H9 (cell line): ENCODE measurements around the gene EXOG. TPM values are rescaled to one million over a fixed set of nuclear protein-coding genes. Genes with fewer than 3 reads are reported as not detected.
A peak's percentile ranks its signal among the peaks of the same experiment; 100 is the strongest.

Experiments used
- DNase-seq: peaks from one replicate; pipeline ENCODE4 v3.0.0-alpha.2; 2017
- H2AFZ ChIP-seq: one replicate; pipeline ENCODE4 v1.6.1; 2013; ENCODE audit warnings: mild to moderate bottlenecking, low read length, control low read depth, moderate library complexity
- H2AK5ac ChIP-seq: 2 replicates; pipeline ENCODE4 v1.6.1; 2013; ENCODE audit warnings: low read length, control low read depth, mixed read lengths; ENCODE audit not compliant: insufficient read length
- H2BK120ac ChIP-seq: one replicate; pipeline ENCODE4 v1.6.1; 2013; ENCODE audit warnings: low read depth, mild to moderate bottlenecking, low read length, control low read depth, inconsistent platforms; ENCODE audit not compliant: poor library complexity, severe bottlenecking
- H2BK12ac ChIP-seq: 2 replicates; pipeline ENCODE4 v1.6.1; 2013; ENCODE audit warnings: low read length, control low read depth, mixed read lengths, low read depth; ENCODE audit not compliant: insufficient read length
- H2BK15ac ChIP-seq: 2 replicates; pipeline ENCODE4 v1.6.1; 2013; ENCODE audit warnings: low read depth, low read length, control low read depth
- H2BK20ac ChIP-seq: one replicate; pipeline ENCODE4 v1.6.1; 2013; ENCODE audit warnings: low read depth, mild to moderate bottlenecking, low read length, control low read depth, inconsistent platforms; ENCODE audit not compliant: poor library complexity, severe bottlenecking
- H2BK5ac ChIP-seq: 2 replicates; pipeline ENCODE4 v1.6.1; 2013; ENCODE audit warnings: low read length, control low read depth, mixed read lengths; ENCODE audit not compliant: insufficient read length
- H3K14ac ChIP-seq: 2 replicates; pipeline ENCODE4 v1.6.1; 2013; ENCODE audit warnings: low read length, control low read depth; ENCODE audit not compliant: insufficient read depth
- H3K18ac ChIP-seq: 2 replicates; pipeline ENCODE4 v1.6.1; 2013; ENCODE audit warnings: low read depth, mild to moderate bottlenecking, mixed read lengths, low read length, control low read depth; ENCODE audit not compliant: insufficient read length
- H3K23ac ChIP-seq: 2 replicates; pipeline ENCODE4 v1.6.1; 2013; ENCODE audit warnings: low read length, control low read depth, mixed read lengths, low read depth; ENCODE audit not compliant: insufficient read length
- H3K23me2 ChIP-seq: 2 replicates; pipeline ENCODE4 v1.6.1; 2013; ENCODE audit warnings: low read depth, mild to moderate bottlenecking, mixed read lengths, low read length, control low read depth; ENCODE audit not compliant: insufficient read length, poor library complexity, severe bottlenecking
- H3K27ac ChIP-seq: 2 replicates; pipeline ENCODE4 v1.5.1; 2013; ENCODE audit warnings: low read length, control low read depth, mixed read lengths, low read depth; ENCODE audit not compliant: insufficient read length
- H3K27me3 ChIP-seq: 2 replicates; pipeline ENCODE4 v1.6.1; 2013; ENCODE audit warnings: low read length, control low read depth, inconsistent platforms; ENCODE audit not compliant: insufficient read depth
- H3K4ac ChIP-seq: 2 replicates; pipeline ENCODE4 v1.6.1; 2013; ENCODE audit warnings: low read depth, mild to moderate bottlenecking, control low read depth, inconsistent platforms, low read length, moderate library complexity
- H3K4me1 ChIP-seq: 2 replicates; pipeline ENCODE4 v1.6.1; 2013; ENCODE audit warnings: low read length, control low read depth, inconsistent platforms; ENCODE audit not compliant: insufficient read depth
- H3K4me2 ChIP-seq: 2 replicates; pipeline ENCODE4 v1.6.1; 2013; ENCODE audit warnings: low read length, control low read depth, mixed read lengths; ENCODE audit not compliant: insufficient read length, insufficient read depth
- H3K56ac ChIP-seq: 2 replicates; pipeline ENCODE4 v1.6.1; 2013; ENCODE audit warnings: low read depth, mild to moderate bottlenecking, mixed read lengths, low read length, control low read depth; ENCODE audit not compliant: insufficient read length
- H3K79me1 ChIP-seq: 2 replicates; pipeline ENCODE4 v1.6.1; 2013; ENCODE audit warnings: low read depth, mild to moderate bottlenecking, moderate library complexity, low read length, control low read depth, inconsistent platforms; ENCODE audit not compliant: insufficient read depth, poor library complexity, severe bottlenecking
- H3K79me2 ChIP-seq: 2 replicates; pipeline ENCODE4 v1.6.1; 2013; ENCODE audit warnings: low read length, control low read depth, inconsistent platforms; ENCODE audit not compliant: insufficient read depth
- H3K9ac ChIP-seq: 2 replicates; pipeline ENCODE4 v1.6.1; 2013; ENCODE audit warnings: low read length, control low read depth, mixed read lengths; ENCODE audit not compliant: insufficient read length; ENCODE audit errors: extremely low read depth
- H3K9me3 ChIP-seq: one replicate; pipeline ENCODE4 v1.6.1; 2013; ENCODE audit warnings: low read depth, low read length, inconsistent platforms; ENCODE audit not compliant: control insufficient read depth
- H3T11ph ChIP-seq: one replicate; pipeline ENCODE4 v1.6.1; 2013; ENCODE audit warnings: mild to moderate bottlenecking, low read length, control low read depth, inconsistent platforms
- H4K20me1 ChIP-seq: one replicate; pipeline ENCODE4 v1.6.1; 2013; ENCODE audit not compliant: control insufficient read depth, insufficient read length, insufficient read depth
- H4K5ac ChIP-seq: 2 replicates; pipeline ENCODE4 v1.6.1; 2013; ENCODE audit warnings: low read depth, mild to moderate bottlenecking, mixed read lengths, low read length, control low read depth; ENCODE audit not compliant: insufficient read length
- H4K8ac ChIP-seq: replicated peaks from 2 replicates; pipeline ENCODE4 v1.6.1; 2013; ENCODE audit warnings: low read length, control low read depth, mixed read lengths, low read depth; ENCODE audit not compliant: insufficient read length
- H4K91ac ChIP-seq: 2 replicates; pipeline ENCODE4 v1.6.1; 2013; ENCODE audit warnings: low read depth, mild to moderate bottlenecking, moderate library complexity, mixed read lengths, low read length, control low read depth; ENCODE audit not compliant: insufficient read length
- H3K27ac Mint-ChIP-seq, 3 experiments: 2 replicates in 2 of 3; 3 replicates in 1 of 3; pipeline ENCODE4 v1.8.0; 2020 to 2021; ENCODE audit warnings: mixed read lengths in 3 of 3, mild to moderate bottlenecking in 1 of 3, moderate library complexity in 1 of 3
- H3K27me3 Mint-ChIP-seq: 2 replicates; pipeline ENCODE4 v1.8.0; 2021; ENCODE audit warnings: low read depth, mild to moderate bottlenecking, moderate library complexity, mixed read lengths
- H3K36me3 Mint-ChIP-seq, 3 experiments: 2 replicates in 2 of 3; 3 replicates in 1 of 3; pipeline ENCODE4 v1.8.0; 2020 to 2021; ENCODE audit warnings: low read depth in 3 of 3, mixed read lengths in 3 of 3; ENCODE audit not compliant: insufficient read depth in 1 of 3
- H3K4me1 Mint-ChIP-seq, 2 experiments: 2 replicates each; pipeline ENCODE4 v1.8.0; 2020; ENCODE audit warnings: mixed read lengths in 2 of 2
- H3K4me3 Mint-ChIP-seq, 2 experiments: 2 replicates in 1 of 2; 3 replicates in 1 of 2; pipeline ENCODE4 v1.8.0; 2020 to 2021; ENCODE audit warnings: mild to moderate bottlenecking in 2 of 2, mixed read lengths in 2 of 2, moderate library complexity in 1 of 2
- H3K9me3 Mint-ChIP-seq, 2 experiments: 2 replicates in 1 of 2; 3 replicates in 1 of 2; pipeline ENCODE4 v1.8.0; 2020; ENCODE audit warnings: mild to moderate bottlenecking in 2 of 2, mixed read lengths in 2 of 2, moderate library complexity in 1 of 2
- CTCF ChIP-seq: fragments of 200-600 bp; sonication (generic); conservative IDR thresholded peaks from 3 replicates; pipeline ENCODE4 v1.8.0; 2021; ENCODE audit warnings: antibody characterized with exemption, mild to moderate bottlenecking
- WGBS: extraction: QIAGEN DNeasy Blood & Tissue Kit; methylation state at CpG from one replicate; pipeline ENCODE4 v1.1.7; 2013; ENCODE audit warnings: missing lambda C conversion rate, low lambda C conversion rate, mixed read lengths; ENCODE audit not compliant: insufficient read length; ENCODE audit errors: extremely low coverage; 5-methylcytosine and 5-hydroxymethylcytosine counted together
- total RNA-seq: library from RNA; stranded (reverse); gene quantifications from 2 replicates; pipeline ENCODE4 v1.2.1, GENCODE V29; 2021

Gene EXOG
- total RNA-seq, 1 experiment from 2014 or later, result 14.1 TPM

DNA sequence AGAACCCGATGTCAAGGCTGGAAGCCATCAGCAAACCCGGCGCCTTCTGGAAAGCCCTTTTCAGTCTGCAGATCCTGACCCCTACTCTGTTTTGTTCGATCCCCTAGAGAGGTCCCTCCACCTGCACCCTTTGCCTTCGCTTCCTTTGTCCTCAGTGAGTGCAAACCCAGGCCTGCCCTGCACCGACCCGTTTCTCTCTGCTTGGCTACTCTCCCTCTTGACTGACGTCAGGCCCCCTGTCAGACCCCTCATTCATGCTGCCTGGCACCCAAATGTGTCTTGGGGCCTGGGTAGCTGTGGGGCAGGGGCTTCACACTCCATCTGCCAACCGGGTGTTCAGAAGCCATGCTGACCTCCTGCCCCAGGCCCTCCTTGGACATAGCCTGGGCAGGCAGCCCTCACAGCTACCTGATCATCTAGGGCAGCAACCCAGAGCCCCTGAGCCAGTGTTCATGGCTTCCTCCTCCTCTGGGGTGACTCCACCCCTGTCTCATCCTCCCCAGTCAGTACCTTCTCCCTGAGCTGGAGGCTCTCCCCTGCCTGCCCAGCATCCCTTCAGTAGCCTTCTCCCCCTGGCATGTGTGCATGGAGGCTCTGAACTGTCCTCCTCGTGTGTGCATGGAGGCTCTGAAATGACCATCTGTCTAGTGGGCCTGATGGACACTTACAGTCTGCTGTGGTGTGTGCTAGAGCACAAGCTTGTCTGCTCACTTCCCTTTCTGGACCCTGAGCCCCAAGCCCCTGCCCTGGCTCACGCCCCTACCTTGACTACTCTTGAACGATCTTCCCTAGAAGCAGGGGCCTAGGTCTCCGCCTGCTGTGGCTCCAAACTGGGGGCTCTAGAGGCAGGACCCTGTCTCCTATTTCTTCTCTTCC lies 69.4 kb downstream of the EXOG start:
- H4K5ac ChIP-seq, result no peak overlapping the region
- 0 out of 5 replicates have a peak overlapping the region, but pooled peaks of 1 of the 2 experiments have one; percentile 3 for H3K4me3 Mint-ChIP-seq
- H3K9me3 Mint-ChIP-seq, result no peaks in the 10 kb centered on the region
- H4K8ac ChIP-seq, result no peak overlapping the region
- H3K9me3 ChIP-seq, result no peaks in the 10 kb centered on the region
- H3K4me1 Mint-ChIP-seq, result 0 out of 4 replicates have a peak, but pooled peaks cover 0 to 2% of the 10 kb centered on the region in 2 experiments
- no peaks in the 10 kb centered on the region for H3K27me3 ChIP-seq
- H2BK5ac ChIP-seq, result no peak overlapping the region
- H2AFZ ChIP-seq, result no peak overlapping the region
- H3K27ac Mint-ChIP-seq, result peak overlapping the region in 2 of 3 experiments; percentile 66 to 94; a peak in 4 of 7 replicates
- TF ChIP-seq CTCF, result no peak
- H3K14ac ChIP-seq, result no peak overlapping the region
- H2BK20ac ChIP-seq, result no peak overlapping the region
- WGBS, result no CpG with 5 or more reads among the region's 13 CpGs
- H3K79me1 ChIP-seq, result no peaks in the 10 kb centered on the region
- no peak overlapping the region for H2BK12ac ChIP-seq
- H4K91ac ChIP-seq, result no peak overlapping the region
- no peak overlapping the region for H2AK5ac ChIP-seq
- no peak overlapping the region for H3K18ac ChIP-seq
- no peaks in the 10 kb centered on the region for H3K4me1 ChIP-seq
- H3K23ac ChIP-seq, result no peak overlapping the region
- H3K9ac ChIP-seq, result no peak overlapping the region
- H2BK120ac ChIP-seq, result no peak overlapping the region
- DNase-seq, result peak; percentile 14
- no peak overlapping the region for H3T11ph ChIP-seq
- H3K4ac ChIP-seq, result no peak overlapping the region
- H3K4me2 ChIP-seq, result no peak overlapping the region
- H3K79me2 ChIP-seq, result no peaks in the 10 kb centered on the region
- no peaks in the 10 kb centered on the region for H3K23me2 ChIP-seq
- H3K56ac ChIP-seq, result no peak overlapping the region
- peaks cover 0 to 3% (median 0%) of the 10 kb centered on the region in 3 experiments; a peak in 1 of 7 replicates for H3K36me3 Mint-ChIP-seq
- no peaks in the 10 kb centered on the region for H4K20me1 ChIP-seq
- no peaks in the 10 kb centered on the region for H3K27me3 Mint-ChIP-seq
- no peak overlapping the region for H3K27ac ChIP-seq
- no peak overlapping the region for H2BK15ac ChIP-seq
